ENCODE results near the gene LOC128125822.
"Not testable (repeated sequence)": the region's sequence is repeated elsewhere in the genome, so short reads cannot be mapped to it uniquely, and the experiment has no call there.

Gene LOC128125822

GRCh38 chr6:63572044-63572746 lies at the start of gene LOC128125822, which contains the start of gene PTP4A1:
LOC128125822 (plus strand) TSS chr6:63572480.
PTP4A1 (plus strand) TSS chr6:63572480; CDS start chr6:63576881, 4,401 bp downstream.
- no peak for TF ChIP-seq CTCF (IDR thresholded peaks at IDR 0.05; ENCODE audit: extremely low read depth, insufficient read depth, missing control alignments)
- in situ Hi-C loops (cut with MboI; ENCODE audit: low pct_unique_long_range_greater_than_20kb, low sequenced_read_pairs, unreplicated experiment), result loop anchor here (25.0 kb wide), 1 partner anchor 210 kb away; no protein-coding TSS in a partner anchor
- DNase-seq (ENCODE audit: low spot score), result peak; percentile 95

- in situ Hi-C loops (cut with MboI; ENCODE audit: low pct_unique_long_range_greater_than_20kb, low sequenced_read_pairs, unreplicated experiment); DNase-seq (ENCODE audit: low spot score): not testable (repeated sequence)
These were observed 49.4 kb upstream of the LOC128125822 start for GRCh38 chr6:63522911-63523287.

- TF ChIP-seq CTCF (IDR thresholded peaks at IDR 0.05; ENCODE audit: extremely low read depth, insufficient read depth, missing control alignments), result no peak
These were observed 48.6 kb upstream of the LOC128125822 start for GRCh38 chr6:63523630-63524029.

GRCh38 chr6:63525186-63525878 lies 46.9 kb upstream of the LOC128125822 start:
- DNase-seq (ENCODE audit: low spot score), result no peak
- TF ChIP-seq CTCF (IDR thresholded peaks at IDR 0.05; ENCODE audit: extremely low read depth, insufficient read depth, missing control alignments), result peak; percentile 9
- in situ Hi-C loops (cut with MboI; ENCODE audit: low pct_unique_long_range_greater_than_20kb, low sequenced_read_pairs, unreplicated experiment), result no loop called here

More at GRCh38 chr6:63523630-63524029, 48.6 kb upstream of the LOC128125822 start:
- DNase-seq (ENCODE audit: low spot score), result no peak
- in situ Hi-C loops (cut with MboI; ENCODE audit: low pct_unique_long_range_greater_than_20kb, low sequenced_read_pairs, unreplicated experiment), result no loop called here

GRCh38 chr6:63526931-63527330 lies 45.3 kb upstream of the LOC128125822 start:
- in situ Hi-C loops (cut with MboI; ENCODE audit: low pct_unique_long_range_greater_than_20kb, low sequenced_read_pairs, unreplicated experiment), result no loop called here
- no peak for DNase-seq (ENCODE audit: low spot score)
- TF ChIP-seq CTCF (IDR thresholded peaks at IDR 0.05; ENCODE audit: extremely low read depth, insufficient read depth, missing control alignments), result no peak

GRCh38 chr6:63527658-63528514 lies 44.4 kb upstream of the LOC128125822 start:
- no peak for TF ChIP-seq CTCF (IDR thresholded peaks at IDR 0.05; ENCODE audit: extremely low read depth, insufficient read depth, missing control alignments)
- no peak for DNase-seq (ENCODE audit: low spot score)

More at GRCh38 chr6:63527658-63528514, 44.4 kb upstream of the LOC128125822 start:
- in situ Hi-C loops (cut with MboI; ENCODE audit: low pct_unique_long_range_greater_than_20kb, low sequenced_read_pairs, unreplicated experiment), result no loop called here

All from GM13977 (cell line).